Liver (tissue), 3 donors: Measurements from ENCODE around the gene ERC1.

ENCODE experiments used
- EGR1 ChIP-seq, 2 donors: IDR thresholded peaks; 2 replicates each; pipeline ENCODE4 v1.6.1; 2016 to 2018; ENCODE audit warnings: antibody characterized with exemption in 2 of 2, low read depth in 2 of 2
- NR2F2 ChIP-seq: IDR thresholded peaks from 2 replicates; pipeline ENCODE4 v1.6.1; 2016; ENCODE audit warnings: antibody characterized with exemption
- RAD21 ChIP-seq, 2 donors: IDR thresholded peaks; 2 replicates each; pipeline ENCODE4 v1.6.1; 2016; ENCODE audit warnings: antibody characterized with exemption in 2 of 2, mild to moderate bottlenecking in 2 of 2
- SP1 ChIP-seq: IDR thresholded peaks from 2 replicates; pipeline ENCODE4 v1.6.1; 2018; ENCODE audit warnings: antibody characterized with exemption, mild to moderate bottlenecking
- TAF1 ChIP-seq: conservative IDR thresholded peaks from 2 replicates; pipeline ENCODE4 v1.6.1; 2016; ENCODE audit warnings: antibody characterized with exemption, mild to moderate bottlenecking
- YY1 ChIP-seq: IDR thresholded peaks from 2 replicates; pipeline ENCODE4 v1.6.1; 2016; ENCODE audit warnings: antibody characterized with exemption, mild to moderate bottlenecking
- TF ChIP-seq, protein P1 (sequence below): fragments of 150-350 bp; IDR thresholded peaks from 2 replicates; pipeline ENCODE4 v1.5.1; 2017; ENCODE audit warnings: improper control_type of control experiment, low read depth, low read length; ENCODE audit not compliant: missing input control
- TF ChIP-seq, protein P2 (sequence below): IDR thresholded peaks from 2 replicates; pipeline ENCODE4 v1.6.1; 2016; ENCODE audit warnings: antibody characterized with exemption
- donor health status: healthy.
- donor health status: healthy.

DNA sequence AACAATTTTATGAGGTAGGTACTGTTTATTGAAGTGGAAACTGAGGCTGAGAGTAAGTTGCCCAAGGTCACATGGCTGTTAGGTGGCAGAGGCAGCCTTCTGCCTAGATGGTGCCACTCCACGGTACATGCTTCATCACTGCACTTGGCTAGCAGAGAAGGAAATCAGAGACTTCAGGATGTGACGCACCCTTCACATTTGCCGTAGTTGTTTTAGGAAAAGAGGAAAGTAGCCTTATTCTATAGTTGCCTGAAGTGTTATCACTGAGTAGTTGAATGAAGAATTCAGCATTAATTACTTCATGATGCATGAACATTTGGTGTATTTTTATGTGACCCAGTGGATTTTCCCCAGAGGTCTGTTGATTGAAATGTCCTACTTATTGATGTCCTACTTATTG, 55.7 kb downstream of the ERC1 start:
- no peak for TF ChIP-seq YY1
- TF ChIP-seq, protein P1, sequence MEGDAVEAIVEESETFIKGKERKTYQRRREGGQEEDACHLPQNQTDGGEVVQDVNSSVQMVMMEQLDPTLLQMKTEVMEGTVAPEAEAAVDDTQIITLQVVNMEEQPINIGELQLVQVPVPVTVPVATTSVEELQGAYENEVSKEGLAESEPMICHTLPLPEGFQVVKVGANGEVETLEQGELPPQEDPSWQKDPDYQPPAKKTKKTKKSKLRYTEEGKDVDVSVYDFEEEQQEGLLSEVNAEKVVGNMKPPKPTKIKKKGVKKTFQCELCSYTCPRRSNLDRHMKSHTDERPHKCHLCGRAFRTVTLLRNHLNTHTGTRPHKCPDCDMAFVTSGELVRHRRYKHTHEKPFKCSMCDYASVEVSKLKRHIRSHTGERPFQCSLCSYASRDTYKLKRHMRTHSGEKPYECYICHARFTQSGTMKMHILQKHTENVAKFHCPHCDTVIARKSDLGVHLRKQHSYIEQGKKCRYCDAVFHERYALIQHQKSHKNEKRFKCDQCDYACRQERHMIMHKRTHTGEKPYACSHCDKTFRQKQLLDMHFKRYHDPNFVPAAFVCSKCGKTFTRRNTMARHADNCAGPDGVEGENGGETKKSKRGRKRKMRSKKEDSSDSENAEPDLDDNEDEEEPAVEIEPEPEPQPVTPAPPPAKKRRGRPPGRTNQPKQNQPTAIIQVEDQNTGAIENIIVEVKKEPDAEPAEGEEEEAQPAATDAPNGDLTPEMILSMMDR = no peak
- TF ChIP-seq SP1 = no peak
- no peak for TF ChIP-seq EGR1 (IDR thresholded peaks at IDR 0.05; ENCODE audit: low read depth in 2 of 2)
- TF ChIP-seq NR2F2 = no peak
- TF ChIP-seq TAF1 = no peak
- TF ChIP-seq, protein P2, sequence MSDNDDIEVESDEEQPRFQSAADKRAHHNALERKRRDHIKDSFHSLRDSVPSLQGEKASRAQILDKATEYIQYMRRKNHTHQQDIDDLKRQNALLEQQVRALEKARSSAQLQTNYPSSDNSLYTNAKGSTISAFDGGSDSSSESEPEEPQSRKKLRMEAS = no peak
- TF ChIP-seq RAD21 (IDR thresholded peaks at IDR 0.05) = no peak
